ENCODE results near the gene TMPRSS11D. TPM values are rescaled to one million over a fixed set of nuclear protein-coding genes. Genes with fewer than 3 reads are reported as not detected.

TMPRSS11D gene
- total and polyA plus RNA-seq, 2 of the 8 experiments (the other 6 are each of a cell fraction or from before 2014, with no cell fraction given), result not detected

- no peak for TF ChIP-seq CHD7 (IDR thresholded peaks at IDR 0.05; ENCODE audit: insufficient replicate concordance, low read length)
- TF ChIP-seq POLR2A (IDR thresholded peaks at IDR 0.05; ENCODE audit: control extremely low read depth in 1 of 2, low read depth in 2 of 2, low read length in 2 of 2), result no peak
These were observed 344 bp downstream of the TMPRSS11D start (continued) for GRCh38 chr4:67883458-67883857.
